ENCODE data around the gene MBL2. TPM values are rescaled to one million over a fixed set of nuclear protein-coding genes. Genes with fewer than 3 reads are reported as not detected.
A peak's percentile ranks its signal among the peaks of the same experiment; 100 is the strongest.

Gene MBL2
- total and polyA plus RNA-seq, 4 donors, result 36.2 to 222 (median 105) TPM

DNA sequence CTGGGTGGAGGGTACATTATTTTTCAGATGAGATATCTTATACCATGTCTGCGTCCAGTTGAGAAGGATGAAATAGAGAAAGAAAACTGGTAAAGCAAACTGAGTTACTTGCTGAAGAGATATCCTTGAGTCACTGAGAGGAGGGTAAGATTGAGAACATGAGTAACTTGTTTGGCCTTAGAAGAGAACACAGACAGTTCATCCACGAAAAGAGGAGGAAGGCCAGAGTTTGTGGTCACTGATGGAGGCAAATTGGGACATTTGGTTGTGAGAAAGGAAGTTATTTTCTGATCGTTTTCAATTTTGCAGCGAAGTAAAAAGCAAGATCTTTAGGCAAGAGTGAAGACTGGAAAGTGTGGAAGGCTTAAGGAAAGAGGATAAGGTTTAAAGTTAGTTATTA is 15.6 kb downstream of the MBL2 start:
- H3K27ac ChIP-seq (ENCODE audit: low read depth in 1 of 2, low read length in 2 of 2), result peak overlapping the region in 1 of 2 donors; percentile 15
- peaks cover 5 to 32% (median 22%) of the 10 kb centered on the region in 4 donors for H3K4me1 ChIP-seq (ENCODE audit: control insufficient read depth in 4 of 4, insufficient read depth in 4 of 4, low read length in 3 of 4)
- 76% methylated on average over 4 of the region's 4 CpGs for WGBS
- no peaks in the 10 kb centered on the region for H3K9me3 ChIP-seq (ENCODE audit: control insufficient read depth in 4 of 4, low read length in 3 of 4)
- H3K27me3 ChIP-seq (ENCODE audit: control insufficient read depth in 4 of 4, insufficient read depth in 4 of 4, low read length in 3 of 4), result no peaks in the 10 kb centered on the region
- no peak overlapping the region for H3K4me3 ChIP-seq (ENCODE audit: low read depth in 1 of 3, low read length in 3 of 3)
- DNase-seq (ENCODE audit: low spot score), result no peak
- no peaks in the 10 kb centered on the region for H3K36me3 ChIP-seq (ENCODE audit: control insufficient read depth in 4 of 4, insufficient read depth in 3 of 4, low read depth in 1 of 4, low read length in 3 of 4)
- TF ChIP-seq JUND (IDR thresholded peaks at IDR 0.05), result no peak
- TF ChIP-seq, protein P1, sequence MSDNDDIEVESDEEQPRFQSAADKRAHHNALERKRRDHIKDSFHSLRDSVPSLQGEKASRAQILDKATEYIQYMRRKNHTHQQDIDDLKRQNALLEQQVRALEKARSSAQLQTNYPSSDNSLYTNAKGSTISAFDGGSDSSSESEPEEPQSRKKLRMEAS (IDR thresholded peaks at IDR 0.05), result no peak
- no peak for TF ChIP-seq CTCF (IDR thresholded peaks at IDR 0.05; ENCODE audit: low read depth, low read length, missing input control)
- TF ChIP-seq SP1 (IDR thresholded peaks at IDR 0.05), result no peak
- TF ChIP-seq, protein P2, sequence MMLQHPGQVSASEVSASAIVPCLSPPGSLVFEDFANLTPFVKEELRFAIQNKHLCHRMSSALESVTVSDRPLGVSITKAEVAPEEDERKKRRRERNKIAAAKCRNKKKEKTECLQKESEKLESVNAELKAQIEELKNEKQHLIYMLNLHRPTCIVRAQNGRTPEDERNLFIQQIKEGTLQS (IDR thresholded peaks at IDR 0.05), result no peak
- TF ChIP-seq HNF4G (IDR thresholded peaks at IDR 0.05), result no peak
- no peak for TF ChIP-seq RAD21 (IDR thresholded peaks at IDR 0.05)
- TF ChIP-seq REST (IDR thresholded peaks at IDR 0.05), result no peak
- no peak for TF ChIP-seq YY1 (IDR thresholded peaks at IDR 0.05)
- TF ChIP-seq GABPA (IDR thresholded peaks at IDR 0.05 in 1 of 2, conservative IDR thresholded peaks at IDR 0.05 in 1 of 2), result no peak
- TF ChIP-seq, protein P3, sequence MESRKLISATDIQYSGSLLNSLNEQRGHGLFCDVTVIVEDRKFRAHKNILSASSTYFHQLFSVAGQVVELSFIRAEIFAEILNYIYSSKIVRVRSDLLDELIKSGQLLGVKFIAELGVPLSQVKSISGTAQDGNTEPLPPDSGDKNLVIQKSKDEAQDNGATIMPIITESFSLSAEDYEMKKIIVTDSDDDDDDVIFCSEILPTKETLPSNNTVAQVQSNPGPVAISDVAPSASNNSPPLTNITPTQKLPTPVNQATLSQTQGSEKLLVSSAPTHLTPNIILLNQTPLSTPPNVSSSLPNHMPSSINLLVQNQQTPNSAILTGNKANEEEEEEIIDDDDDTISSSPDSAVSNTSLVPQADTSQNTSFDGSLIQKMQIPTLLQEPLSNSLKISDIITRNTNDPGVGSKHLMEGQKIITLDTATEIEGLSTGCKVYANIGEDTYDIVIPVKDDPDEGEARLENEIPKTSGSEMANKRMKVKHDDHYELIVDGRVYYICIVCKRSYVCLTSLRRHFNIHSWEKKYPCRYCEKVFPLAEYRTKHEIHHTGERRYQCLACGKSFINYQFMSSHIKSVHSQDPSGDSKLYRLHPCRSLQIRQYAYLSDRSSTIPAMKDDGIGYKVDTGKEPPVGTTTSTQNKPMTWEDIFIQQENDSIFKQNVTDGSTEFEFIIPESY (IDR thresholded peaks at IDR 0.05), result no peak
- TF ChIP-seq EGR1 (IDR thresholded peaks at IDR 0.05; ENCODE audit: low read depth in 2 of 2), result no peak
- no peak for TF ChIP-seq TAF1 (conservative IDR thresholded peaks at IDR 0.05)
- TF ChIP-seq FOXA1 (IDR thresholded peaks at IDR 0.05), result no peak
- TF ChIP-seq RXRA (IDR thresholded peaks at IDR 0.05), result no peak
- TF ChIP-seq FOXA2 (IDR thresholded peaks at IDR 0.05), result no peak
- TF ChIP-seq HNF4A (conservative IDR thresholded peaks at IDR 0.05), result no peak
- TF ChIP-seq NR2F2 (IDR thresholded peaks at IDR 0.05), result no peak
- no peak overlapping the region for H3K9ac ChIP-seq (ENCODE audit: low read depth in 1 of 2, low read length in 2 of 2)
